ENCODE measurements around the gene AMN1. TPM values are rescaled to one million over a fixed set of nuclear protein-coding genes. Genes with fewer than 3 reads are reported as not detected.

The AMN1 gene
- total RNA-seq, 2 experiments from 2014 or later, result 6.9 to 8.5 TPM

DNA sequence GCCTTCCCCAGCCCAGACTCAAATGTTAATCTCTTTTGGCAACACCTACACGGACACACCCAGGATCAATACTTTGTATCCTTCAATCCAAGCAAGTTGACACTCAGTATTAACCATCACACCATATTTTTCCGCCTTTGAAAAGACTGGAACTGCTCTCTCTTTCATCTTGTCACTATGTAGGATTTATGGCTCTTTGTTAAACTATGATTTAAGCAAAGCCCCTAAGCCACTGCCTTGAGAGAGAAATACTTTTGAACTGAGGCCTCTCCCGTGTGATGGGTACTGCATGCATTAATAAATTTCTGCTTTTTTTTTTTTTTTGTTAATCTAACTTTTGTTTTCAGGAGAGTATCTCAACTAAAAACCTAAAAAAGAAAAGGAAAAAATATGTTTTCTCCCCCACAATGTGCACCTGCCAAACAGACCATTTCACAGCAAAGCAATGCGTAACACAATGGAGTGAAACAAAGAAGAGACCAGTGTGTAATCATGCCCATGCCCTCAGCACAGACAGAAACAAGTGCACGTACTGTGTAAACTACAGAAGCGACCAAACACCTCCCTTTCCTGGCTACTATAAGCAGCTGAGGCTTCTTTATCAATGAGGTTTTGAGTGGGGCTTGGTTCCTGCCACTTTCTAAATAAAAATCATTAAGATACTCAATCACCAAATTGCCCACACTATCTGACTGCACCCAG, 97.6 kb downstream of the AMN1 start:
- TF ChIP-seq CTCF (IDR thresholded peaks at IDR 0.05), result no peak
- H3K36me3 ChIP-seq (ENCODE audit: insufficient read depth, low read length), result no peaks in the 10 kb centered on the region
- DNase-seq, result no peak
- H3K36me3 Mint-ChIP-seq (ENCODE audit: low read depth), result no peaks in the 10 kb centered on the region
- no peak overlapping the region for H3K4me3 Mint-ChIP-seq
- no peak overlapping the region for H3K27ac ChIP-seq (ENCODE audit: low read depth in 1 of 2, low read length in 2 of 2)
- no peak overlapping the region for H3K4me3 ChIP-seq (ENCODE audit: low read length)
- H3K4me1 ChIP-seq (ENCODE audit: insufficient read depth, low read length), result no peaks in the 10 kb centered on the region
- H3K27me3 ChIP-seq (ENCODE audit: control insufficient read depth in 1 of 2, insufficient read depth in 2 of 2, low read length in 2 of 2), result no peaks in the 10 kb centered on the region
- ATAC-seq (ENCODE audit: poor library complexity), result no peak
- CTCF ChIA-PET, result no interaction called here
- no peaks in the 10 kb centered on the region for H3K9me3 ChIP-seq (ENCODE audit: control insufficient read depth in 1 of 2, insufficient read depth in 1 of 2, low read length in 2 of 2)
- H3K27ac Mint-ChIP-seq, result no peak overlapping the region
- intact Hi-C loops (cut with DNase I, micrococcal nuclease), result no loop called here
- POLR2A ChIA-PET, result no interaction called here
- peaks cover 7% of the 10 kb centered on the region for H3K27me3 Mint-ChIP-seq
- no peaks in the 10 kb centered on the region for H3K4me1 Mint-ChIP-seq (ENCODE audit: low read depth)
- no peaks in the 10 kb centered on the region for H3K9me3 Mint-ChIP-seq

GRCh38 chr12:31629756-31630732, 98.8 kb downstream of the AMN1 start:
- H3K36me3 Mint-ChIP-seq (ENCODE audit: low read depth), result no peaks in the 10 kb centered on the region
- TF ChIP-seq CTCF (IDR thresholded peaks at IDR 0.05), result no peak
- CTCF ChIA-PET, result no interaction called here
- Histone ChIP-seq H3K4me1 (ENCODE audit: insufficient read depth, low read length) (no peaks in the 10 kb centered on the region), H3K36me3 (ENCODE audit: insufficient read depth, low read length) (no peaks in the 10 kb centered on the region), H3K27ac (ENCODE audit: low read depth in 1 of 2, low read length in 2 of 2) (no peak overlapping the region), H3K4me3 (ENCODE audit: low read length) (no peak overlapping the region), H3K27me3 (ENCODE audit: control insufficient read depth in 1 of 2, insufficient read depth in 2 of 2, low read length in 2 of 2) (no peaks in the 10 kb centered on the region), H3K9me3 (ENCODE audit: control insufficient read depth in 1 of 2, insufficient read depth in 1 of 2, low read length in 2 of 2) (no peaks in the 10 kb centered on the region)
- ATAC-seq (ENCODE audit: poor library complexity) (no peak), DNase-seq (no peak)
- no peak overlapping the region for H3K4me3 Mint-ChIP-seq
- H3K9me3 Mint-ChIP-seq, result no peaks in the 10 kb centered on the region
- POLR2A ChIA-PET, result no interaction called here
- H3K27ac Mint-ChIP-seq, result no peak overlapping the region
- intact Hi-C loops (cut with DNase I, micrococcal nuclease), result no loop called here
- no peaks in the 10 kb centered on the region for H3K4me1 Mint-ChIP-seq (ENCODE audit: low read depth)
- H3K27me3 Mint-ChIP-seq, result peaks cover 7% of the 10 kb centered on the region

GRCh38 chr12:31627456-31628054, 101.3 kb downstream of the AMN1 start:
- H3K36me3 ChIP-seq (ENCODE audit: insufficient read depth, low read length), result no peaks in the 10 kb centered on the region
- no peak overlapping the region for H3K4me3 Mint-ChIP-seq
- no peak overlapping the region for H3K27ac ChIP-seq (ENCODE audit: low read depth in 1 of 2, low read length in 2 of 2)
- no peaks in the 10 kb centered on the region for H3K9me3 Mint-ChIP-seq
- intact Hi-C loops (cut with DNase I, micrococcal nuclease), result no loop called here
- POLR2A ChIA-PET, result no interaction called here
- H3K4me1 ChIP-seq (ENCODE audit: insufficient read depth, low read length), result no peaks in the 10 kb centered on the region
- no peaks in the 10 kb centered on the region for H3K9me3 ChIP-seq (ENCODE audit: control insufficient read depth in 1 of 2, insufficient read depth in 1 of 2, low read length in 2 of 2)
- H3K27me3 ChIP-seq (ENCODE audit: control insufficient read depth in 1 of 2, insufficient read depth in 2 of 2, low read length in 2 of 2), result no peaks in the 10 kb centered on the region
- H3K4me3 ChIP-seq (ENCODE audit: low read length), result no peak overlapping the region
- no peak overlapping the region for H3K27ac Mint-ChIP-seq
- CTCF ChIA-PET, result no interaction called here
- no peaks in the 10 kb centered on the region for H3K4me1 Mint-ChIP-seq (ENCODE audit: low read depth)
- no peak for TF ChIP-seq CTCF (IDR thresholded peaks at IDR 0.05)
- ATAC-seq (ENCODE audit: poor library complexity) (no peak), DNase-seq (no peak)
- no peaks in the 10 kb centered on the region for H3K36me3 Mint-ChIP-seq (ENCODE audit: low read depth)
- H3K27me3 Mint-ChIP-seq, result peaks cover 7% of the 10 kb centered on the region

All from CD4-positive, alpha-beta T cell (primary cell).